Endothelial cell of umbilical vein (primary cell): ENCODE measurements around the gene DUOXA1. TPM values are rescaled to one million over a fixed set of nuclear protein-coding genes. Genes with fewer than 3 reads are reported as not detected.

Experiments used
- BruUV-seq: library from RNA; stranded (reverse); fragments of 400-500 nt; replicated peaks from 2 replicates; lab custom pipeline; 2021; lab: Mats Ljungman, UMichigan
- CTCF ChIA-PET: fragments of 300-600, 350-600 bp; sonication (Branson Sonifier 250); formaldehyde crosslinking; loops from one replicate; lab custom pipeline; 2021; ENCODE audit warnings: antibody characterized with exemption, inconsistent platforms; lab: Charles Lee
- POLR2A ChIA-PET: fragments of 300-600, 350-600 bp; sonication (Branson Sonifier 250); formaldehyde crosslinking; loops from one replicate; lab custom pipeline; 2021; ENCODE audit warnings: antibody characterized with exemption, inconsistent platforms; lab: Charles Lee
- DNase-seq: peaks from one replicate; pipeline ENCODE4 v3.0.0-alpha.2; 2011; ENCODE audit warnings: low read depth, low spot score
- FAIRE-seq: peaks from 2 replicates; lab custom pipeline; 2011; peaks lifted over from hg19 to GRCh38; lab: Jason Lieb, UNC
- H2AFZ ChIP-seq: 2 replicates; pipeline ENCODE4 v1.6.0; 2012; ENCODE audit warnings: low read depth, low read length, control low read depth, inconsistent platforms
- H3K27ac ChIP-seq: 2 replicates; pipeline ENCODE4 v1.5.1; 2011; ENCODE audit warnings: low read depth, mild to moderate bottlenecking, control low read depth, low read length, moderate library complexity; ENCODE audit not compliant: insufficient read depth
- H3K27me3 ChIP-seq, 2 experiments: 2 replicates each; pipeline versions ENCODE4 v1.6.0 to v1.6.1; 2011; ENCODE audit warnings: low read length in 2 of 2, mixed read lengths in 1 of 2; ENCODE audit not compliant: control insufficient read depth in 2 of 2, insufficient read depth in 2 of 2
- H3K36me3 ChIP-seq, 2 experiments: 2 replicates in 1 of 2; 3 replicates in 1 of 2; pipeline ENCODE4 v1.5.1; 2011; ENCODE audit warnings: low read length in 2 of 2, mild to moderate bottlenecking in 1 of 2, moderate library complexity in 1 of 2; ENCODE audit not compliant: control insufficient read depth in 2 of 2, insufficient read depth in 2 of 2; ENCODE audit errors: extremely low read depth in 1 of 2
- H3K4me1 ChIP-seq: 3 replicates; pipeline ENCODE4 v1.5.1; 2011; ENCODE audit warnings: mild to moderate bottlenecking, low read length; ENCODE audit not compliant: control insufficient read depth, insufficient read depth; ENCODE audit errors: extremely low read depth
- H3K4me2 ChIP-seq: 2 replicates; pipeline ENCODE4 v1.6.1; 2011; ENCODE audit warnings: low read length, control low read depth, mixed read lengths; ENCODE audit not compliant: insufficient read depth
- H3K4me3 ChIP-seq, 3 experiments: fragments of 200-600 bp in 1 of 3; sonication (generic), shearing (Covaris generic) in 1 of 3; replicated peaks in 1 of 3; 2 replicates each; pipeline ENCODE4 v1.5.1; 2011 to 2016; ENCODE audit warnings: control low read depth in 3 of 3, low read length in 3 of 3, mild to moderate bottlenecking in 2 of 3, inconsistent platforms in 1 of 3, low read depth in 1 of 3, moderate library complexity in 1 of 3; ENCODE audit not compliant: insufficient read depth in 1 of 3
- H3K79me2 ChIP-seq: 2 replicates; pipeline ENCODE4 v1.6.0; 2012; ENCODE audit warnings: low read length, inconsistent platforms; ENCODE audit not compliant: control insufficient read depth, insufficient read depth
- H3K9ac ChIP-seq: replicated peaks from 2 replicates; pipeline ENCODE3; 2011; ENCODE audit warnings: low read length, control low read depth; ENCODE audit not compliant: insufficient read depth; ENCODE audit errors: extremely low read depth
- H3K9me1 ChIP-seq: replicated peaks from 3 replicates; pipeline ENCODE4 v1.6.0; 2011; ENCODE audit warnings: mild to moderate bottlenecking, low read length; ENCODE audit not compliant: control insufficient read depth, insufficient read depth; ENCODE audit errors: extremely low read depth
- H3K9me3 ChIP-seq: replicated peaks from 2 replicates; pipeline ENCODE4 v1.5.1; 2012; ENCODE audit warnings: low read length, inconsistent platforms; ENCODE audit not compliant: control insufficient read depth, insufficient read depth
- H4K20me1 ChIP-seq: replicated peaks from 2 replicates; pipeline ENCODE3; 2011; ENCODE audit warnings: mild to moderate bottlenecking, low read length; ENCODE audit not compliant: control insufficient read depth, insufficient read depth; ENCODE audit errors: extremely low read depth
- CTCF ChIP-seq, 2 donors: IDR thresholded peaks; 1 replicate in 1 of 2; 2 replicates in 1 of 2; pipeline ENCODE4 v1.5.1; 2011; ENCODE audit warnings: low read length in 2 of 2, mild to moderate bottlenecking in 2 of 2, moderate library complexity in 2 of 2, control low read depth in 1 of 2, inconsistent platforms in 1 of 2, low read depth in 1 of 2; ENCODE audit not compliant: insufficient read depth in 1 of 2; ENCODE audit errors: extremely low read depth in 1 of 2
- EZH2 ChIP-seq: IDR thresholded peaks from 2 replicates; pipeline ENCODE4 v1.6.1; 2012; ENCODE audit warnings: borderline replicate concordance, low read depth, mild to moderate bottlenecking, moderate library complexity, low read length, inconsistent platforms; ENCODE audit not compliant: severe bottlenecking
- FOS ChIP-seq: IDR thresholded peaks from 2 replicates; pipeline ENCODE4 v1.6.1; 2011; ENCODE audit warnings: mild to moderate bottlenecking, low read length, moderate library complexity, borderline replicate concordance; ENCODE audit not compliant: insufficient read depth
- GATA2 ChIP-seq: IDR thresholded peaks from 2 replicates; pipeline ENCODE4 v1.7.0; 2011; ENCODE audit warnings: low read depth, mild to moderate bottlenecking, moderate library complexity, mixed read lengths, low read length; ENCODE audit not compliant: insufficient read length, insufficient read depth
- JUN ChIP-seq: IDR thresholded peaks from 2 replicates; pipeline ENCODE4 v1.6.1; 2011; ENCODE audit warnings: borderline replicate concordance, low read depth; ENCODE audit not compliant: insufficient read length, insufficient read depth
- MAX ChIP-seq: IDR thresholded peaks from 2 replicates; pipeline ENCODE4 v1.6.1; 2011; ENCODE audit not compliant: insufficient read depth, insufficient read length
- MYC ChIP-seq: IDR thresholded peaks from one replicate; pipeline ENCODE4 v1.6.1; 2011; ENCODE audit warnings: mild to moderate bottlenecking, low read depth, low read length
- POLR2A ChIP-seq: IDR thresholded peaks from 2 replicates; pipeline ENCODE4 v1.6.1; 2012; ENCODE audit warnings: low read depth, mild to moderate bottlenecking, control low read depth, low read length
- POLR2AphosphoS5 ChIP-seq: IDR thresholded peaks from 2 replicates; pipeline ENCODE4 v1.6.1; 2012; ENCODE audit warnings: low read depth, mild to moderate bottlenecking, control low read depth, low read length, moderate library complexity; ENCODE audit not compliant: insufficient read depth
- dilution Hi-C: fragments of 300-500 bp; cut with MboI; formaldehyde crosslinking; loops from one replicate; pipeline ENCODE4 v1.15.0; 2019; ENCODE audit warnings: low sequenced_read_pairs; ENCODE audit not compliant: extremely low pct_ligation_motif_present
- intact Hi-C: fragments of 100-400 bp; cut with micrococcal nuclease; formaldehyde crosslinking; loops from one replicate; pipeline ENCODE4 v1.10.0; 2022
- polyA plus RNA-seq, 4 experiments: library from polyadenylated mRNA; depleted of rRNA in 3 of 4; stranded (reverse) in 3 of 4; unstranded in 1 of 4; fragments of >200 nt; gene quantifications; 2 replicates each; pipeline versions ENCODE4 v1.2.1 to v1.2.3, GENCODE V29; 2011 to 2012; ENCODE audit warnings: missing spikeins in 1 of 4
- total RNA-seq: library from RNA; stranded (reverse); gene quantifications from 2 replicates; pipeline ENCODE4 v1.2.3, GENCODE V29; 2021

The DUOXA1 gene
- total and polyA plus RNA-seq, 2 donors (not counting 3 experiments of a cell fraction or from before 2014, with no cell fraction given) = 0.07 TPM; not detected in 1

GRCh38 chr15:45146405-45146804 is 16.7 kb upstream of the DUOXA1 start:
- no peaks in the 10 kb centered on the region for H3K27me3 ChIP-seq
- no peak overlapping the region for H2AFZ ChIP-seq
- dilution Hi-C loops = no loop called here
- H3K4me3 ChIP-seq = no peak overlapping the region
- BruUV-seq = no TSS peak
- no peak overlapping the region for H3K4me2 ChIP-seq
- ChIA-PET POLR2A (no interaction called here), CTCF (interaction anchor here (0.8 to 1.7 kb wide), 6 partner anchors 9 to 28 kb away, joined by 3 to 11 read pairs (median 4); no protein-coding TSS in a partner anchor)
- FAIRE-seq = no peak
- H3K9me3 ChIP-seq = no peaks in the 10 kb centered on the region
- H3K4me1 ChIP-seq = no peaks in the 10 kb centered on the region
- TF ChIP-seq MYC = no peak
- no peak for TF ChIP-seq CTCF (IDR thresholded peaks at IDR 0.05; ENCODE audit: extremely low read depth in 1 of 2, insufficient read depth in 1 of 2, low read depth in 1 of 2, low read length in 2 of 2)
- no peak for TF ChIP-seq POLR2A
- no peak for TF ChIP-seq POLR2AphosphoS5
- TF ChIP-seq FOS = no peak
- TF ChIP-seq JUN = no peak
- TF ChIP-seq GATA2 = no peak
- TF ChIP-seq MAX = no peak
- TF ChIP-seq EZH2 = no peak
- H3K27ac ChIP-seq = no peak overlapping the region
- H3K79me2 ChIP-seq = no peaks in the 10 kb centered on the region
- intact Hi-C loops = no loop called here
- H3K9me1 ChIP-seq = no peaks in the 10 kb centered on the region
- no peak for DNase-seq
- H3K9ac ChIP-seq = no peak overlapping the region
- no peaks in the 10 kb centered on the region for H4K20me1 ChIP-seq
- H3K36me3 ChIP-seq = no peaks in the 10 kb centered on the region
